Nucleus accumbens (tissue), 56 donors: Measurements from ENCODE around the gene CD28.
"Not testable (repeated sequence)": the region's sequence is repeated elsewhere in the genome, so short reads cannot be mapped to it uniquely, and the experiment has no call there.

Experiments
- DNase-seq, 56 donors: peaks; one replicate each; lab custom pipeline; 2025; lab: John Stamatoyannopoulos, UW

The CD28 gene

DNA sequence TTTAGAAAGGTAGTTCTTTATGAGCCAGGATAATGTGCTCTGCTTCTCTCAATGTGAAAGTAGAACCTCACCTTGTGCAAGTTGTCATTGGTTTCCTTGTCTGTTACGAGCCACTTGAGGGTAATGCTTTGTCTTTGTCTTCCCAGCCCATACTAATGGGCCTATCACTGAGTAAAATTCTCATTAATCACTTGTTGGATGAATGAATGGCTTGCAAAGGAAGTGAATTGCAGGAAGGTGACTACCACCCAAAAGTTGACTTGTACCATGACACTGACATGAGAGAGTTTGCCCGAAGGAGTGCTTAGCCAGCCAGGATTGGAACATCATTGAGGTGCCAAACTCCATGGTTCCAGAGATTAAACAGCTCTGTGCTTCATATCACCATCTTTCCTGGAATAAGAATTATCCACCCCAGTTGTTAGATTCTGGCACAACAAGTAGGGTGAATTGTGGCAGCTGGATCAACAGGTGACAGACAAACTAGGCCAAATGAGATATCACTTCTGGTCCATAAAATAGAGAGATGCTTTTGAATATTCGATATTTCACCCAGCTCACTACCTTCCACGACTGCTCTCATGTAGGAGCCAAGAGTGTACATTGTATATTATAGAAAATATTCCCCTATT, 20.5 kb upstream of the CD28 start:
- no peak for DNase-seq

DNA sequence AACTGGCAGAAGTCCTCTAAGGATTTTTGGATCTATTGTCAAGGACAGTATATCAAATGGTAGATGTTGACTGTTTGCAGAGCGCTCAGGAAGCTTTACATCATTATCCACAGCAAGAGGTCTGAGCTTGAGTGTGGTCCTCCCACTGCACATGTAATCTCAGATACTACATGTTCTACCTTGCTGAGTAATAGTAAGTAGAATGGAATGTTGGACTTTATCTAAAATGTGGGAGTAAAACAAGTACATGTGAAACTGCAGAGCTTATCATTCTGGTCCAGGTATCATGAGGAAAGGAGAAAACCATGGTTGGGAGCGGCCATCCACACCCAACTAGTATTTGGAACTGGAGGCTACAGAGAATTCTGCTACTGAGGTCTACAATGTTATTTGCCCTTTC, 19.3 kb upstream of the CD28 start:
- DNase-seq: no peak

DNA sequence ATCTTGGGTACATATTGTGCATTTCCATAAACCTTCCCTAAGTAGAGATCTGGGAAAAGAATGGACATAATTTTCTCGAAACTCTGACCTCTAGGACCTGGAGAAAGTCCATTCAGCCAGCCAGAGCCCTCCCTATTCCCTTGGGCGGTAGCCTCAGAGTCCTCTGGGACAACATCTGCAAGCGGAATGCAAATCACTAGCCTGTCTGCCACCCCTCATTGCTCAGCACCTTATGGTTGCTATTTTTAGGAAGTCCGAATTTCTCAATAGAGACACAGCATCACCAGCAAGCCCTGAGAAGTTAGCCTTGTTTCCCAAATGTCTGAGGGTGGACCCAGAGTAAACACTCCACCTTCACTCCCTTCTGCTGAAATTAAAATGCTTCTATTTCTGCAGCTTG, 17.6 kb upstream of the CD28 start:
- peak in 1 of 56 donors; percentile 1 for DNase-seq

DNA sequence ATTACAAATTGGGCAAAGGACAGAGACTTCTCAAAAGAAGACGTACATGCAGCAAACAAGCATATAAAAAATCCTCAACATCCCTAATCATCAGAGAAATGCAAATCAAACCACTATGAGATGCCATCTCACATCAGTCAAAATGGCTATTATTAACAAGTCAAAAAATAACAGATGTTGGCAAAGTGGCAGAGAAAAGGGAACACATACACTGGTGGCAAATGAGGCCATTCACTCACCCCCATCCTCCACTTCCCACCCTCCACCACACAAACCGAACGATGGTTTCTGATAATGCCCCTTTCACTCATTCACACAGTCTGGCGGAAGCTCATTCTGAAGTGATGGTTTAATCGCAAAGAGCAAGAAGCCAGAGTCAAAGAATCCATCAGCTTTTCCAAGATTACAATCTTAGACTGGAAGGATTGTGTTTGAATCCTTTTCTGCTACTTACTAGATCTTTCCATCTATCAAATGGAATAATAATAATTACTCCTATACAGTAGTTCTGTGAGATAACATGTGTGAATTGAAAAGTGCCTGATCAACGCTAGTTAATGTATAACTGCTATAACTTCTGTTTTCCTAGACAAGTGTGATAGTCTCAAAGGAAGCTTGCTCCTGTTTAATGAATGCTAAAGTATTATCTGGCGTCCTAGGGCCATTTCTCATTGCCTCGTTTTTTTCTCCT, 16.9 kb upstream of the CD28 start:
- no peak for DNase-seq

DNA sequence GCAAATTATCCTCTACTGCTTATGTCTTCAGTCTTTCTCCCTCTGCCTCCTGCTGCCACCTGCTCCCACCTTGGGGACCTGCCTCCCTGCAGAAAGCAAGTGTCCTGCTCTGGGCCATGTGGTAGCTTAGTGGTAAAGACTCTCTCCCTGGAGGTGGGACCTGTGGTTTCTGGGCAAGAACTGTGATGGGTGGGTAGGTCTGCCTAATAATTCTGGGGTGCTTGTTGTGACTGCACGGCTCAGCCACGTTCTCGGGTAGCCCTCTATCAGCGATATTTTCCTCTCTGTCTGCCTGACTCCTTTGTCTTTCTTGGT, 16.4 kb upstream of the CD28 start:
- no peak for DNase-seq

DNA sequence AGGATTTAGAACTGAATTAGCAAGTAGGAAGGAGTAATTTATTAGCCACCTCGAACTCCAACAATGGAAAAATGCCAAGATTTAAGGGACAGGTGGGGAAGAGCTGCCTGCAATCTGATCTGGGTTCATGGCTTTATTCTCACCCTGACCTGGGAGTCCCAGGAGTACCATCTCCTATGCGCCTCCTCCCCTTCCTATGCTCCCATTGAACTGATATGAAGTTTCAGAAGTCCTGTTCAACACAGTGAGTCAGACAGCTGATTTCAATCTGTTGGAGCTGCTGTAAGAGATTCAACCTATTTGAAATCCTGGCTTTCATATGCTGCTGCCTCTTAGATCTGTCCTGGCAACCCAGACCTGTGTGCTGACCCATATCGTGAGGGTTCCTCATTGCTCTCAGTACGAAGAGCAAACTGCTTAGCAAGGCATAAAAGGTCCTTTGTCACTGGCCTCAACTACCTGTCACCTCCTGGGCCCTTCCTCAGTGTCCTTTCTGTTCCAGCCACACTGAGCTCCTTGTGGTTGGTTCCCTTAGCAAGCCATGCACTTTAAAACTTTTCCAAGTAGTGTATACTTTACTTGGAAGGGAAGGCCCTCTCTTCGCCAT, 15.9 kb upstream of the CD28 start:
- no peak for DNase-seq

DNA sequence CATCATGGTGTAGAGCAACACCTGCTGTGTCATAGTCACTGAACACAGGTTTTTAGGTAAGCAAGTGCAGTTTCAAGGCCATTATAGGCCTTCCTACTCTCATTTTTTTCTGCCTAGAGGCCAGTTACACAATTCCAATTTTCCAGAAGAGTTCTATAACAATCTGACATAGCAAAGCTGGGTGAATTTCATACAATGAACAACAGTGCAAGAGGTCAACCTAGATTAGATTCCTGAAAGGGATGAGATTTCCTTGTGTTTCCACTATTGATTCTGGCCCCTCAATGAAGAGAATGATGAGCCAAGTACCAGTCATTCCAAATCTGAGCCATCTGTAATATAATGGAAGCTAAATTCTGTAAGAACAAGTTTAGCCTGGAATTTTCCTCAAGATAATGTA, 15.3 kb upstream of the CD28 start:
- DNase-seq: no peak

DNA sequence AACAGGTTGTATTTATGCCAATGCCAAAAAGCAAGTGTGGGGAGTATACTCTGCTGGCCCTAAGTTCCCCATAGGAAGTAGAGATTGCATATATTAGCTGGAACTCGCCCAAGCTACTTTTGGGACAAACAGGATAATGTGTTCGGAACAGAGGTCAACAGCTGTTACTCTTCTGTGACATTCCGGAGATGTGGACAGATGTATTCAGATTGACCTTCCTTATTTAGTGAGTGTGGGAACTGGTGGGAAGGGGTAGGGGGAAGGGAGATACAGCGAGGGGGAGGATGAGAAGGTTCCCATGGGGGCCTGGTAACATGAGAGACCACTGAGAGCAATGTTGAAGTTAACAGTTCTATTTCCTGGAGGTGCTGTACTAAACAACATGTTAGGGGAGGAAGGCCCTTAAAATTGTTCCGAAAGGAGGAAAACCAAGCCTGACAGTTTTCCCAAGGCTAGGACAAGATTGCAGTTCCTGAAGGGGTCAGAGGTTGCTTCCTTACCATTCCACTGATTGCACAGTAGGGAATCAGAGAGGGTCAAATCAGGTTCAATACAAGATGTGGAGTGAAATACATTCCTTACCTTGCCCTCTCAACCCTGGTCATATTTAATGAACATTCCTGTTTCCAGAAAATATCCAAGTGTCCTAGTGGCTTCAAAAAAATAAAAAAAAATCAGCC, 14.3 kb upstream of the CD28 start:
- no peak for DNase-seq

DNA sequence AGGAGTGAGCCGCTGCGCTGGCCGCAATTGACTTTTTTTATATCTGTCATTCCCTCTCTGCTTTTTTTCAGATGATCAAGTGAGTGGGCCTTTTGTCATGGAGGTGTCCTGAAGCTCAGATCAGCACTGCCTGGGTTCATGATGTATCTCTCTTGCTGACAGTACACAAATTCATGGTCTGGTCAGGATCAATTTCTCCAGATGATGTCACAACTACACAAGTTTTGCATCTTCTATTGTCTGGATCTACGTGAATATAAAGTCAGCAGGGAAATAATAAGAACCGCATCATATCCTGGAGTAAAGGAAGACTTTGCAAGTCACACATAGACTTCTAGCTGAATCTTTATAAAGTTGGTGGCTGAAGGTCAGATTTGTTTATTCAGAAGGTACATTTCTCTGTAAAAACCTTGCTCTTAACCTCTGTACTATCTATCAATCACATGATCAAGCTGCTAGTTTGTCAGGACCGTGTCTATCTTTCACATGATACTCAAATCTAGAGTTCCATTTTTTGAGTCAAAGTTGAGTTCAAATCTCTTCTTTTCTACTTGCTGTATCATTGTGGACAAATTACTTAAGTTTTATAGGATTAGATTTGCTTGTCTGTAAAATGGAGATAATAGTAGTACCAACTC, 13.1 kb upstream of the CD28 start:
- DNase-seq: no peak

DNA sequence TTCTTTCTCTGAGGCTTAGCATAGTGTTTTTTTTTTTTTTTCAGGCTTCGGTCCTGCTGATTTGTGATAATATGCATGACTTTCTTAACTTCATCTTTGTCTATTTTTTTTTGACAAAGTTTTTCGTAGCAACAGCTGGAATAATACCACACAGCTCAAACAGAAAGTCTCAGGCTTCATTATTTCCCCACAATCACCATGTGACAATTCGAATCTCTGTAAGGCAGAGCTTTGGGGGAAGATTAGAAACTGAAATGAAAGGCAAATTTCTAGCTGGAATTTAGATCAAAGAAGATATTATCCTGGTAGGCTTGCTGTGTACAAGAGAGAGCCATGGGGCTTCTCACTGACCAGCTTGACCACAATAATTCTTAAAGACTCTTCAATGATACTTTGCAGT, 12.2 kb upstream of the CD28 start:
- DNase-seq: no peak

DNA sequence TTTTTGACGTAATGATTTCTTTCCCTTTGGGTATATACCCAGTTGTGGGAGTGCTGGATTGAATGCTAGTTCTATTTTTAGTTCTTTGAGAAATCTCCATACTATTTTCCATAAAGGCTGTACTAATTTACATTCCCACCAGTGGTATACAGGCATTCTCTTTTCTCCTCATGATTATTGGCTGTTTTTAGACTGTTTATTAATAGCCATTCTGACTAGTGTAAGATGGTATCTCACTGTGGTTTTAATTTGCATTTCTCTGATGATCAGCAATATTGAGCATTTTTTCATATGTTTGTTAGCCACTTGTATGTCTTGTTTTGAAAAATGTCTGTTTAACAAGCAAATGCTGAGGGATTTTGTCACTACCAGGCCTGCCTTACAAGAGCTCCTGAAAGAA, 9.2 kb upstream of the CD28 start:
- DNase-seq: no peak

DNA sequence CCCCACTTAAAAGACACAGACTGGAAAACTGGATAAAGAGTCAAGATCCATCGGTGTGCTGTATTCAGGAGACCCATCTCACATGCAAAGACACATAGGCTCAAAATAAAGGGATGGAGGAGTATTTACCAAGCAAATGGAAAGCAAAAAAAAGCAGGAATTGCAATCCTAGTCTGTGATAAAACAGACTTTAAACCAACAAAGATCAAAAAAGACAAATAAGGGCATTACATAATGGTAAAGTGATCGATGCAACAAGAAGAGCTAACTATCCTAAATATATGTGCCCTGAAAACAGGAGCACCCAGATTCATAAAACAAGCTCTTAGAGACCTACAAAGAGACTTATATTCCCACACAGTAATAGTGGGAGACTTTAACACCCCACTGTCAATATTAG, 8.7 kb upstream of the CD28 start:
- DNase-seq: not testable (repeated sequence)

DNA sequence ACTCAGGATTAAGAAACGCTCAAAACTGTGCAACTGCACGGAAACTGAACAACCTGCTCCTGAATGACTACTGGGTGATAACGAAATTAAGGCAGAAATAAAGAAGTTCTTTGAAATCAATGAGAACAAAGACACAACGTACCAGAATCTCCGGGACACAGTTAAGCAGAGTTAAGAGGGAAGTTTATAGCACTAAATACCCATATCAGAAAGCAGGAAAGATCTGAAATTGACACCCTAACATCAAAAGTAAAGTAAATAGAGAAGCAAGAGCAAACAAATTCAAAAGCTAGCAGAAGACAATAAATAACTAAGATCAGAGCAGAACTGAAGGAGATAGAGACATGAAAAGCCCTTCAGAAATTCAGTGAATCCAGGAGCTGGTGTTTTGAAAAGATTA, 8.0 kb upstream of the CD28 start:
- not testable (repeated sequence) for DNase-seq

DNA sequence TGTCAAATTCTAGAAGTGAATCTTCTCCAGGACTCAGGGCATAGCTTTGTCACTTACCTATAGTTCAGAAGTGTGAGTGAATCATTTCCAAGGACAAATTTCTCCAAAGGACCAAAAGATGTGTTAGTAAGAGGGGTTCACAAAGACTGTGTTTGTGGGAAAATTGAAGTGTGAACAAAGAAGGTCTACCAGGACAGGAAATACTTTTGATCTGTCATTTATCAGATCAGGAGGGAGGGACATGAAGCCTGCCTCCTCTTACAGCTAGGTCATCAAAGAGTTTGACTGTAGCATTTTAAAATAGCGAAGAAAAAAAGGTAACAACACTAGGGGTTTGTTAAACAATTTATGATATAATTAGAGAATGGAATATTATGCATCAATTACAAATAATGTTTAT, 2.0 kb upstream of the CD28 start:
- no peak for DNase-seq

DNA sequence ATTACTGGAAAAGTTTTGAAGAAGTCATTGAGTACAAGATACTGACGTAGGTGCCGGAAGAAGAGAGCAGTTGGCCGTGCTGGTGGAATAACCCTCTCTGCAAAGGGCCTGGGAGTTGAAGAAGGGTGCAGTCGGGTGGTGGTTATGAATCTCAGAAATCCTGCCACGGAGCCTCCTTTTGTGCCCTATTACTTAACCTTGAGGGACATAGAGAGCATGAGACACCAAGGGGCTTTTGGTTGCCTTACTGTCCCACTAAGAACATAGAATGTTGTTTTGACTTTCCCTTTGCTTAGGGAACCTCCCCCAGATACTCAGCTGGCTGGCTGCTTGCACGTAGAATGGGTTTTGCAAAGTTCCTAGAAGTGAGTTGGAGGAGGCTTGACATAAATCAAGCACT, 1.3 kb upstream of the CD28 start:
- DNase-seq: no peak

DNA sequence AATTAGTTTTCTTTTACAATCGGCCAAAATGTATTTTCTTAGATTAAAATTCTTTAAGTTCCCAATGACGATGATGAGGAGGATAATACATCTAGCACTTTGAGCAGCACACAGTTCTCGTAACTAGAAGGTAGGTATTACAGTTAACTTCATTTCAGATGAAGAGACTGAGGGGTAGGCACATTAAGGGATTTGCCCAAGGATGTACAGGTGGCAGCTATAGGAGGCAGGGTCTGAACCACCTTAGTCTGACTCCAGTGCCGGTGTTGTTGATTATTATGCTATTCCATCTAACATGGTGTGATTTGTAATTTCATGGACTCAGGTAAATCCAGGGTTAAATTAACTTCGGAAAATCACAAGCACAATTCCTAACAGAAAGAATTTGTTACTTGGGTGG, 1.1 kb downstream of the CD28 start:
- no peak for DNase-seq

DNA sequence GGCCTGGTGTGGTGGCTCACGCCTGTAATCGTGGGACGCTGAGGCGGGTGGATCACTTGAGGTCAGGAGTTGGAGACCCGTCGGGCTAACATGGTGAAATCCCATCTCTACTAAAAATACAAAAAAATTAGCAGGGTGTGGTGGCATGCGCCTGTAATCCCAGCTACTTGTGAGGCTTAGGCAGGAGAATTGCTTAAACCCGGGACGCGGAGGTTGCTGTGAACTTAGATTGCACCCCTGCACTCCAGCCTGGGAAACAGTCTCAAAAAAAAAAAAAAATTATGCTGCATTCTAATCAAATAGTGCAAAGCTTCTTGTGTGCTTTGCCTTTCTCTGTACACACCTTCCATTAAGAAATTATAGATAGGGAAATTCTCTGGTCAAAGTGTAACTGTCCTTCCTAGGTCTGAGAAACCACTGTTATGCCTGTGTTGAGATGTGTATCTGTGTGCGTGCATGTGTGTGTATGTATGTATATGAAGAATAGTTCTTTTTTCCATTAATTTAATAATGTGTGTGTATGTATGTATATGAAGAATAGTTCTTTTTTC, 2.5 kb downstream of the CD28 start:
- no peak for DNase-seq

DNA sequence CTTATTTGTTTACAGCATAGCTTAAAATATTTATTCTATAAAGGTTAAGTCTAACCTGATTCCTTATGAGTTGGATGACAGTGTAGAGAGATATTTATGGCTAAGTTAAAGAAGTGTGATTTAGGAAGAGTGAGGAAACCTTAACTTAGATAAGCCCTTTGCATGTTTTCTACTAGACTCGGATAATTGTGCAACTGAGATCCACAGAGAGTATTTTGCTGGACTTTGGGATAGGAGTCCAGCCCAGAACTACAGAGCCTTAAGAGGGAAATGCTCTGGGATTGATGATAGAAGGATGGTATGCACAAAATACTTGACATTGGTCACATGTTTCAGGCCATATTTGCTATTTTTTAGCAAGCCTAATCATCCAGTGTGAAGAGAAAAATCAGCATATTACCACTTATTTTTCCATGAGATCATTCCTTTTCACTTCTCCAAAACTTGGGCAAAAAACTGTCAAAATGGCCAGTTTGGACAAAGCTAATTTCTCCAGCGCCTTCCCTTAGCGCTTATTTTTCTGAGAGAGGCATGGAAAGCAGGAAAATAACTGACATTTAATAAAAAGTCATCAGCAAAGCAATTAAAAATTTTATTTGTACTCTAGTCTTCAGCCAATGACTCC, 3.1 kb downstream of the CD28 start:
- DNase-seq: no peak

DNA sequence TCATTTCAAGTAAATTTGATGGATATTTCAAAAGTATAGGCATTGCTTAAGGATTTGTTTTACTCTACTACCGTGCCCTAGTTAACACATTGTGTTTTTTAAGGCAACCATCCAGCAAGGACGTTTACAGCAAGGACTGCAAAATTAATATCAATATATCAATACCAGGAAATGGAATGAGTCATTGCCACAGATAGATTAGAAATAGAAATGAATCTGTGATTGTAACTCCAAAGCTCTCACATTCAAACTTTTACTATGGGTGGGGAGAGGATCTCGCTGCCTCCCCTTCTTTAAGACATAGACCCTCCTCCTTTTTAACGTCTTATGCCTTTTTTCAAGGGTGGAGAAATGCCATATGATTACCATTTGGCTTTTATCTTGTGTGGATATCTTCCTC, 3.8 kb downstream of the CD28 start:
- no peak for DNase-seq

DNA sequence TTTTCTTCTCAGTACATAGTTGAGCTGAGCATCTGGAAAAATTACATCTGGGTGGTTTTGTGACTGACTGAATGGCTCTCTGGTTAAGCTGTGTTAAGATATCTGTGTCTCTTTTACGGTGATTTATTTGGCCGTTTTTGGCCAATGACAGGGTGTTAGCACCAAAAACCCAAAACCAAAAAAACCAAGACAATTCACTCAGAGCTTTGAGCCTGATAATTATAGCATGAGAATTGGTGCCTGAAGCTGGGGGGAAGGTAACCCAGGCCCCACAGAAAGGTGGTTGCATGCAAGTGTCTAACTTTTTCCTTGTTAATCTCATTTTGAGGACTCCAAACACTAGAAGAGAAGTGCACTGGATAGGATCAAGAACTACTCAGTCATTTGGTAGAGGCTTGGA, 4.5 kb downstream of the CD28 start:
- no peak for DNase-seq

DNA sequence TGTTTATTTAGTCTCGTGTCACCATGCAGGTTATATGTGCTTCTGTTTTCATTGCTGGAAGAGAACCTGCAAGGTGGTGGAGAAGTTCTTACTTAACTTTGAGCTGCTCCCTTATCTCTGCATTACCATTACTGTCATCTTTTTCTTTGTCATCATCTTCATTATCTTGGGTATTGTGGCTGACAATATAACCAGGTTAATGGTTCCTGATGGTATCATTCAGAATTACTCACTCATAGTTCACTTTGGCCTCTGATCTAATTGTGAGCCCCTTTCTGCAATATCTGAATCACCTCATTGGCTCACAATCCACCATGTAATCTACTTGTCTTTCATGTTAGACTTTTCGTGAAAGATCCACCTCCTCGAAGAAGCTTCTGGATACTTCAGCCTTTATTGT, 5.0 kb downstream of the CD28 start:
- no peak for DNase-seq
